HEK293 (cell line): Measurements from ENCODE around the gene ROBO1.

Source experiments
- PATZ1 ChIP-seq: fragments of 450-650 bp; formaldehyde crosslinking; IDR thresholded peaks from 2 replicates; pipeline ENCODE4 v1.5.1; 2016; ENCODE audit warnings: missing biosample characterization, missing genetic modification characterization
- SETDB1 ChIP-seq: IDR thresholded peaks from one replicate; pipeline ENCODE4 v1.6.1; 2017; ENCODE audit warnings: mild to moderate bottlenecking, low read length, moderate library complexity, mixed read lengths; ENCODE audit not compliant: insufficient read length
- ZBTB11 ChIP-seq: fragments of 450-650 bp; formaldehyde crosslinking; conservative IDR thresholded peaks from 2 replicates; pipeline ENCODE4 v1.5.1; 2016; ENCODE audit warnings: low read depth, missing biosample characterization, missing genetic modification characterization
- ZNF16 ChIP-seq: fragments of 450-650 bp; formaldehyde crosslinking; IDR thresholded peaks from 2 replicates; pipeline ENCODE4 v1.5.1; 2016; ENCODE audit warnings: low read depth, missing biosample characterization, missing genetic modification characterization
- ZNF530 ChIP-seq: fragments of 450-650 bp; formaldehyde crosslinking; IDR thresholded peaks from 2 replicates; pipeline ENCODE4 v1.5.1; 2016; ENCODE audit warnings: low read depth, missing biosample characterization, missing genetic modification characterization
- TF ChIP-seq, protein P1 (sequence below): fragments of 450-650 bp; formaldehyde crosslinking; IDR thresholded peaks from 2 replicates; pipeline ENCODE4 v1.5.1; 2016; ENCODE audit warnings: missing biosample characterization, missing genetic modification characterization
- TF ChIP-seq, protein P2 (sequence below): fragments of 450-650 bp; formaldehyde crosslinking; IDR thresholded peaks from 2 replicates; pipeline ENCODE4 v1.5.1; 2016; ENCODE audit warnings: missing biosample characterization, missing genetic modification characterization

- TF ChIP-seq, protein P1, sequence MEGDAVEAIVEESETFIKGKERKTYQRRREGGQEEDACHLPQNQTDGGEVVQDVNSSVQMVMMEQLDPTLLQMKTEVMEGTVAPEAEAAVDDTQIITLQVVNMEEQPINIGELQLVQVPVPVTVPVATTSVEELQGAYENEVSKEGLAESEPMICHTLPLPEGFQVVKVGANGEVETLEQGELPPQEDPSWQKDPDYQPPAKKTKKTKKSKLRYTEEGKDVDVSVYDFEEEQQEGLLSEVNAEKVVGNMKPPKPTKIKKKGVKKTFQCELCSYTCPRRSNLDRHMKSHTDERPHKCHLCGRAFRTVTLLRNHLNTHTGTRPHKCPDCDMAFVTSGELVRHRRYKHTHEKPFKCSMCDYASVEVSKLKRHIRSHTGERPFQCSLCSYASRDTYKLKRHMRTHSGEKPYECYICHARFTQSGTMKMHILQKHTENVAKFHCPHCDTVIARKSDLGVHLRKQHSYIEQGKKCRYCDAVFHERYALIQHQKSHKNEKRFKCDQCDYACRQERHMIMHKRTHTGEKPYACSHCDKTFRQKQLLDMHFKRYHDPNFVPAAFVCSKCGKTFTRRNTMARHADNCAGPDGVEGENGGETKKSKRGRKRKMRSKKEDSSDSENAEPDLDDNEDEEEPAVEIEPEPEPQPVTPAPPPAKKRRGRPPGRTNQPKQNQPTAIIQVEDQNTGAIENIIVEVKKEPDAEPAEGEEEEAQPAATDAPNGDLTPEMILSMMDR (tag by site-specific recombination) = no peak
- no peak for TF ChIP-seq SETDB1
- TF ChIP-seq ZNF530 = no peak
- TF ChIP-seq, protein P2, sequence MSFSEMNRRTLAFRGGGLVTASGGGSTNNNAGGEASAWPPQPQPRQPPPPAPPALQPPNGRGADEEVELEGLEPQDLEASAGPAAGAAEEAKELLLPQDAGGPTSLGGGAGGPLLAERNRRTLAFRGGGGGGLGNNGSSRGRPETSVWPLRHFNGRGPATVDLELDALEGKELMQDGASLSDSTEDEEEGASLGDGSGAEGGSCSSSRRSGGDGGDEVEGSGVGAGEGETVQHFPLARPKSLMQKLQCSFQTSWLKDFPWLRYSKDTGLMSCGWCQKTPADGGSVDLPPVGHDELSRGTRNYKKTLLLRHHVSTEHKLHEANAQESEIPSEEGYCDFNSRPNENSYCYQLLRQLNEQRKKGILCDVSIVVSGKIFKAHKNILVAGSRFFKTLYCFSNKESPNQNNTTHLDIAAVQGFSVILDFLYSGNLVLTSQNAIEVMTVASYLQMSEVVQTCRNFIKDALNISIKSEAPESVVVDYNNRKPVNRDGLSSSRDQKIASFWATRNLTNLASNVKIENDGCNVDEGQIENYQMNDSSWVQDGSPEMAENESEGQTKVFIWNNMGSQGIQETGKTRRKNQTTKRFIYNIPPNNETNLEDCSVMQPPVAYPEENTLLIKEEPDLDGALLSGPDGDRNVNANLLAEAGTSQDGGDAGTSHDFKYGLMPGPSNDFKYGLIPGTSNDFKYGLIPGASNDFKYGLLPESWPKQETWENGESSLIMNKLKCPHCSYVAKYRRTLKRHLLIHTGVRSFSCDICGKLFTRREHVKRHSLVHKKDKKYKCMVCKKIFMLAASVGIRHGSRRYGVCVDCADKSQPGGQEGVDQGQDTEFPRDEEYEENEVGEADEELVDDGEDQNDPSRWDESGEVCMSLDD (tag by site-specific recombination) = no peak
- no peak for TF ChIP-seq PATZ1 (tag by site-specific recombination)
- no peak for TF ChIP-seq ZBTB11 (tag by site-specific recombination)
- TF ChIP-seq ZNF16 = no peak
Measured at GRCh38 chr3:78985981-78986380, 781.8 kb downstream of the ROBO1 start.
